Stimulated activated CD4-positive, alpha-beta T cell treated with anti-CD3 and anti-CD28 coated beads, Interleukin-4, amount 100 ng/mL, for 24 hours (primary cell): Measurements from ENCODE around the gene KCNJ16.
"Not testable (repeated sequence)": the region's sequence is repeated elsewhere in the genome, so short reads cannot be mapped to it uniquely, and the experiment has no call there.

Experiments used
- DNase-seq: peaks from one replicate; pipeline ENCODE4 v3.0.0-alpha.2; 2020

Gene KCNJ16

GRCh38 chr17:70074956-70075355 lies at the start of gene KCNJ16:
TSS of gene KCNJ16 (plus strand) at chr17:70075225. CDS start at chr17:70132088, 56,863 bp downstream.
- DNase-seq: no peak

- no peak for DNase-seq
Observed at GRCh38 chr17:70028397-70028796, 46.6 kb upstream of the KCNJ16 start.

- DNase-seq: no peak
Observed at GRCh38 chr17:70028978-70029767, 45.9 kb upstream of the KCNJ16 start.

GRCh38 chr17:70030371-70030770 lies 44.7 kb upstream of the KCNJ16 start:
- no peak for DNase-seq

GRCh38 chr17:70031341-70031740 lies 43.7 kb upstream of the KCNJ16 start:
- DNase-seq: no peak

GRCh38 chr17:70033165-70033564 lies 41.9 kb upstream of the KCNJ16 start:
- DNase-seq: no peak

GRCh38 chr17:70034158-70034557 lies 40.9 kb upstream of the KCNJ16 start:
- DNase-seq: no peak

- DNase-seq: no peak
Observed at GRCh38 chr17:70037498-70037897, 37.5 kb upstream of the KCNJ16 start.

- DNase-seq: no peak
Observed at GRCh38 chr17:70040336-70040735, 34.7 kb upstream of the KCNJ16 start.

GRCh38 chr17:70041061-70041460 lies 34.0 kb upstream of the KCNJ16 start:
- no peak for DNase-seq

GRCh38 chr17:70041540-70041939 lies 33.5 kb upstream of the KCNJ16 start:
- no peak for DNase-seq

GRCh38 chr17:70045780-70046179 lies 29.2 kb upstream of the KCNJ16 start:
- not testable (repeated sequence) for DNase-seq

- no peak for DNase-seq
Observed at GRCh38 chr17:70047619-70048419, 27.2 kb upstream of the KCNJ16 start.

GRCh38 chr17:70049801-70050591 lies 25.0 kb upstream of the KCNJ16 start:
- no peak for DNase-seq

- no peak for DNase-seq
Observed at GRCh38 chr17:70050931-70051330, 24.1 kb upstream of the KCNJ16 start.

- no peak for DNase-seq
Observed at GRCh38 chr17:70053241-70054234, 21.5 kb upstream of the KCNJ16 start.

GRCh38 chr17:70055000-70055399 lies 20.0 kb upstream of the KCNJ16 start:
- no peak for DNase-seq

- no peak for DNase-seq
Observed at GRCh38 chr17:70059071-70059470, 16.0 kb upstream of the KCNJ16 start.

- no peak for DNase-seq
Observed at GRCh38 chr17:70059649-70060048, 15.4 kb upstream of the KCNJ16 start.

- DNase-seq: no peak
Observed at GRCh38 chr17:70060415-70060814, 14.6 kb upstream of the KCNJ16 start.

GRCh38 chr17:70067134-70067533 lies 7.9 kb upstream of the KCNJ16 start:
- DNase-seq: no peak
